Vagina (tissue), 2 donors: Measurements from ENCODE around the gene ASTN2. TPM values are rescaled to one million over a fixed set of nuclear protein-coding genes. Genes with fewer than 3 reads are reported as not detected.

Experiments used
- DNase-seq, 2 donors: peaks; one replicate each; pipeline ENCODE4 v3.0.0-alpha.2; 2017; ENCODE audit errors: extremely low spot score in 2 of 2
- H3K27ac ChIP-seq: fragments of 200-600 bp; sonication (generic); one replicate; pipeline ENCODE4 v1.5.1; 2019
- H3K27me3 ChIP-seq: fragments of 200-600 bp; sonication (generic); one replicate; pipeline ENCODE4 v1.5.1; 2019
- H3K36me3 ChIP-seq, 2 donors: fragments of 200-600 bp; sonication (generic); one replicate each; pipeline ENCODE4 v1.5.1; 2017 to 2019
- H3K4me1 ChIP-seq: fragments of 200-600 bp; sonication (generic); one replicate; pipeline ENCODE4 v1.5.1; 2019
- H3K4me3 ChIP-seq, 2 donors: fragments of 200-600 bp; sonication (generic); 1 replicate in 1 of 2; 2 replicates in 1 of 2; pipeline ENCODE4 v1.5.1; 2016 to 2019
- H3K9me3 ChIP-seq: fragments of 200-600 bp; sonication (generic); one replicate; pipeline ENCODE4 v1.5.1; 2019
- CTCF ChIP-seq, 3 experiments: fragments of 450-650 bp in 2 of 3; fragments of 200-600 bp in 1 of 3; sonication (generic) in 1 of 3; IDR thresholded peaks; one replicate each; pipeline ENCODE4 v1.5.1; 2017 to 2019; ENCODE audit warnings: antibody characterized with exemption in 3 of 3, mild to moderate bottlenecking in 2 of 3, moderate library complexity in 2 of 3
- POLR2A ChIP-seq, 2 donors: fragments of 450-650 bp; IDR thresholded peaks; one replicate each; pipeline ENCODE4 v1.6.1; 2017; ENCODE audit warnings: antibody characterized with exemption in 2 of 2, mild to moderate bottlenecking in 2 of 2, moderate library complexity in 2 of 2
- POLR2AphosphoS5 ChIP-seq, 2 donors: sonication (generic); formaldehyde crosslinking; IDR thresholded peaks; one replicate each; pipeline ENCODE4 v1.9.0; 2017; ENCODE audit warnings: antibody characterized with exemption in 2 of 2, mild to moderate bottlenecking in 2 of 2, low read depth in 1 of 2; ENCODE audit not compliant: insufficient read depth in 1 of 2
- intact Hi-C: fragments of 100-400 bp; cut with DNase I; formaldehyde crosslinking; loops from one replicate; pipeline ENCODE4 v1.15.1; 2023
- total RNA-seq: library from RNA; depleted of rRNA; stranded (reverse); fragments of >200 nt; gene quantifications from one replicate; pipeline ENCODE4 v1.2.3, GENCODE V29; 2016

The ASTN2 gene
- total RNA-seq, 1 donor from 2014 or later: 4.4 TPM

- Histone ChIP-seq H3K9me3 (no peaks in the 10 kb centered on the region), H3K36me3 (no peaks in the 10 kb centered on the region), H3K4me1 (no peaks in the 10 kb centered on the region), H3K27me3 (no peaks in the 10 kb centered on the region), H3K27ac (no peak overlapping the region), H3K4me3 (no peak overlapping the region)
- DNase-seq: no peak
- no peak for TF ChIP-seq POLR2A (IDR thresholded peaks at IDR 0.05)
- TF ChIP-seq POLR2AphosphoS5 (IDR thresholded peaks at IDR 0.05; ENCODE audit: insufficient read depth in 1 of 2, low read depth in 1 of 2): no peak
- TF ChIP-seq CTCF (IDR thresholded peaks at IDR 0.05): no peak
- intact Hi-C loops: no loop called here
These were observed 602.4 kb downstream of the ASTN2 start for GRCh38 chr9:116812231-116813030.

GRCh38 chr9:116809656-116810055, 605.2 kb downstream of the ASTN2 start:
- Histone ChIP-seq H3K4me3 (no peak overlapping the region), H3K36me3 (no peaks in the 10 kb centered on the region), H3K27ac (no peak overlapping the region), H3K4me1 (no peaks in the 10 kb centered on the region), H3K9me3 (no peaks in the 10 kb centered on the region), H3K27me3 (no peaks in the 10 kb centered on the region)
- DNase-seq: no peak
- intact Hi-C loops: no loop called here
- TF ChIP-seq POLR2AphosphoS5 (IDR thresholded peaks at IDR 0.05; ENCODE audit: insufficient read depth in 1 of 2, low read depth in 1 of 2) (no peak), POLR2A (IDR thresholded peaks at IDR 0.05) (no peak), CTCF (IDR thresholded peaks at IDR 0.05) (no peak)

DNA sequence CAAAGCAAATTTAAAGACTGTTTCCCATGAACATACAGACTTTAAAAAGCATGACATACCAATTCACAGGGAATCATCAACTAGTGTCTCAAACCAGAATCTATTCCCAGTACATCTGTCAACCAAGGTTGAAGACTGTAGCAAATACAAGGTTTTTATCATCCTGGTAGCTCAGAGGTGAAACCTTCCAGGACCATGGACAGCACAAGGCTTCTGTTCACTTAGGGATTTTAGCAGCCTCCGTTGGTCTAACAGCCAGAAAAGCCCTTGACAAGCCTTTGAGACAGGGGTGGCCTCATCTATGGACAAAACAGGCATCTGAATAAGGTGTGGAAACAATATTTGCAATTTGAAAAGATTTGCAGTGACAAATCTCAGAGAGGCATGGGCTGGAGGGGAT, 608.8 kb downstream of the ASTN2 start:
- no peak for DNase-seq
- Histone ChIP-seq H3K27ac (no peak overlapping the region), H3K27me3 (no peaks in the 10 kb centered on the region), H3K36me3 (no peaks in the 10 kb centered on the region), H3K9me3 (no peaks in the 10 kb centered on the region), H3K4me1 (no peaks in the 10 kb centered on the region), H3K4me3 (no peak overlapping the region)
- no peak for TF ChIP-seq POLR2A (IDR thresholded peaks at IDR 0.05)
- TF ChIP-seq CTCF (IDR thresholded peaks at IDR 0.05): no peak
- TF ChIP-seq POLR2AphosphoS5 (IDR thresholded peaks at IDR 0.05; ENCODE audit: insufficient read depth in 1 of 2, low read depth in 1 of 2): no peak
- intact Hi-C loops: no loop called here

DNA sequence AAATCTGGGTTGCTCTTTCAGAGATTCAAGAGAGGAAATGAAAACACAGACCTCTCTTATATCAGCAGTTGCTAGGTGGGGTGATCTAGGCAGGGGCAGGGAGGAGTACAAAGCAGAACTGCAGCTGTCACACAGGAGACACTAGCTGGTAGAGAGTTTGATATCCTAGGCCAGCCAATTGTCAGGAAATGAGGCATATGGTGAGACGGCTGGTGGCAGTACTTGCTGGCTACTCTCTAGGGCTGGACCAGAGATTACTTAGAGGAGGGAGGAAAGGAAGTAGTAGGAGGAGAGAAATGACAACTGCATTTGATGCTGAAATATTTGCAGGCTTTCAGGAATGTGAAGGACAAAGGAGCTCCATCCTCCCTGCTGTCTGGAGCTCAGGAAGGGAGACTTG, 614.0 kb downstream of the ASTN2 start:
- no peaks in the 10 kb centered on the region for H3K27me3 ChIP-seq
- H3K27ac ChIP-seq: no peak overlapping the region
- H3K9me3 ChIP-seq: no peaks in the 10 kb centered on the region
- H3K36me3 ChIP-seq: no peaks in the 10 kb centered on the region
- no peak overlapping the region for H3K4me3 ChIP-seq
- intact Hi-C loops: no loop called here
- DNase-seq: no peak
- H3K4me1 ChIP-seq: no peaks in the 10 kb centered on the region
- no peak for TF ChIP-seq CTCF (IDR thresholded peaks at IDR 0.05)
- no peak for TF ChIP-seq POLR2AphosphoS5 (IDR thresholded peaks at IDR 0.05; ENCODE audit: insufficient read depth in 1 of 2, low read depth in 1 of 2)

DNA sequence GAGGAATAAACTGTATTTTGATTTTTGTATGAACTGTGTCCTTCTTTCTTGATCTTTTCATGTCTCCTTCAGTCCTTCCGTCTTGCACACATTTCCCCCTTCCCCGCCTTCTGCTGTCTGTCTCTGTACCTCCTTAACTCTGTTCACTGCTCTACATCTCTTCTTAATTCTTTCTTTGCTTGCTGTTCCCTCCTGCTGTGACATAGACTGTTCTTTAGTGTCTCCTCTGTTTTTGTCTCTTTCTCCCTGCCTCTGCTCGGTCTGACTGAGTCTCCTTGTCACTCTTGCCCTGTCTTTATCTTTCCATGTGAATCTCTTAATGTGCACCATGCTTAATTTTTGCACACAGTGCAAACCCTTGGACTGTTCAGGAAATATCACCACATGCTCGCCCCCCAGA, 614.8 kb downstream of the ASTN2 start:
- H3K4me1 ChIP-seq: no peaks in the 10 kb centered on the region
- no peaks in the 10 kb centered on the region for H3K9me3 ChIP-seq
- H3K4me3 ChIP-seq: no peak overlapping the region
- TF ChIP-seq POLR2AphosphoS5 (IDR thresholded peaks at IDR 0.05; ENCODE audit: insufficient read depth in 1 of 2, low read depth in 1 of 2): no peak
- no peak for TF ChIP-seq CTCF (IDR thresholded peaks at IDR 0.05)
- TF ChIP-seq POLR2A (IDR thresholded peaks at IDR 0.05): no peak
- H3K27me3 ChIP-seq: no peaks in the 10 kb centered on the region
- intact Hi-C loops: no loop called here
- H3K36me3 ChIP-seq: no peaks in the 10 kb centered on the region
- H3K27ac ChIP-seq: no peak overlapping the region
- no peak for DNase-seq
